Measurements from ENCODE around the gene NDUFB2. TPM values are rescaled to one million over a fixed set of nuclear protein-coding genes. Genes with fewer than 3 reads are reported as not detected.

Gene NDUFB2
- total RNA-seq, 2 experiments from 2014 or later, result 73.7 to 84.4 TPM

DNA sequence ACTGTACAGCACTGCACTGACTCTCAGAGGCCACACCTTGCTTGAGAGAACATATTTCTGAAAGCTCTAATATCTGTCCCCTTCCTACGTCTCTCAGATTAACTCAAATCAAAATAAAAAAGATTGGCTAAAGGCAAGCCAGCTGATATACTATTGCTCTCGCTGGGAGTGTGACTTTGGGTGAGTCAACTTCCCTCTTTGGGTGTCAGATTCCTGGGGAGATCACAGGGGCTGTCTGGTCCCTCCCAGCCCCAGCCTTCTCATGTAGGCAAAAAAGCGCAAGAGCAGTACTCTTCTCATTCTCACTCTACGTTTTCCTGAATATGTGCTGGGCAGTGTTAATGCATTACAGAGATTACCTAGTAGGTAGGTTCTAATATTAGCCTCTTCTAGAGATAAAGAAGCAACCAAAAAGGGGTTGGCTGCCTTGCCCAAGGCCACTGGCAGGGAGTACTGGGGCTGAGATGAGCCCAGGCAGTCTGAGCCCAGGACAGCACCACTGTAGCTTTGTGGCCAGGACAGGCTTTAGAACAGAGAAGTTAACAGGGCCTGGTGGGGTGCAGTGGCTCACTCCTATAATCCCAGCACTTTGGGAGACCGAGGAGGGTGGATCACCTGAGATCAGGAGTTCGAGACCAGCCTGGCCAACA lies 46.8 kb upstream of the NDUFB2 start:
- intact Hi-C loops (cut with DNase I, micrococcal nuclease), result loop anchor here in 1 of 2 experiments (10.0 kb wide), 1 partner anchor 365 kb away; the partner anchor contains the start of gene MRPS33
- ATAC-seq (ENCODE audit: poor library complexity), result no peak
- H3K27ac Mint-ChIP-seq, result no peak overlapping the region
- Histone ChIP-seq H3K27ac (ENCODE audit: low read depth in 1 of 2, low read length in 2 of 2) (no peak overlapping the region), H3K4me3 (ENCODE audit: low read length) (no peak overlapping the region), H3K27me3 (ENCODE audit: control insufficient read depth in 1 of 2, insufficient read depth in 2 of 2, low read length in 2 of 2) (no peaks in the 10 kb centered on the region), H3K9me3 (ENCODE audit: control insufficient read depth in 1 of 2, insufficient read depth in 1 of 2, low read length in 2 of 2) (no peaks in the 10 kb centered on the region), H3K36me3 (ENCODE audit: insufficient read depth, low read length) (no peaks in the 10 kb centered on the region), H3K4me1 (ENCODE audit: insufficient read depth, low read length) (peaks cover 11% of the 10 kb centered on the region)
- peaks cover 11% of the 10 kb centered on the region for H3K4me1 Mint-ChIP-seq (ENCODE audit: low read depth)
- ChIA-PET POLR2A (no interaction called here), CTCF (no interaction called here)
- H3K36me3 Mint-ChIP-seq (ENCODE audit: low read depth), result no peaks in the 10 kb centered on the region
- H3K9me3 Mint-ChIP-seq, result no peaks in the 10 kb centered on the region
- DNase-seq, result no peak
- H3K4me3 Mint-ChIP-seq, result no peak overlapping the region
- peaks cover 22% of the 10 kb centered on the region for H3K27me3 Mint-ChIP-seq
- TF ChIP-seq, protein P1, sequence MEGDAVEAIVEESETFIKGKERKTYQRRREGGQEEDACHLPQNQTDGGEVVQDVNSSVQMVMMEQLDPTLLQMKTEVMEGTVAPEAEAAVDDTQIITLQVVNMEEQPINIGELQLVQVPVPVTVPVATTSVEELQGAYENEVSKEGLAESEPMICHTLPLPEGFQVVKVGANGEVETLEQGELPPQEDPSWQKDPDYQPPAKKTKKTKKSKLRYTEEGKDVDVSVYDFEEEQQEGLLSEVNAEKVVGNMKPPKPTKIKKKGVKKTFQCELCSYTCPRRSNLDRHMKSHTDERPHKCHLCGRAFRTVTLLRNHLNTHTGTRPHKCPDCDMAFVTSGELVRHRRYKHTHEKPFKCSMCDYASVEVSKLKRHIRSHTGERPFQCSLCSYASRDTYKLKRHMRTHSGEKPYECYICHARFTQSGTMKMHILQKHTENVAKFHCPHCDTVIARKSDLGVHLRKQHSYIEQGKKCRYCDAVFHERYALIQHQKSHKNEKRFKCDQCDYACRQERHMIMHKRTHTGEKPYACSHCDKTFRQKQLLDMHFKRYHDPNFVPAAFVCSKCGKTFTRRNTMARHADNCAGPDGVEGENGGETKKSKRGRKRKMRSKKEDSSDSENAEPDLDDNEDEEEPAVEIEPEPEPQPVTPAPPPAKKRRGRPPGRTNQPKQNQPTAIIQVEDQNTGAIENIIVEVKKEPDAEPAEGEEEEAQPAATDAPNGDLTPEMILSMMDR (IDR thresholded peaks at IDR 0.05), result no peak

DNA sequence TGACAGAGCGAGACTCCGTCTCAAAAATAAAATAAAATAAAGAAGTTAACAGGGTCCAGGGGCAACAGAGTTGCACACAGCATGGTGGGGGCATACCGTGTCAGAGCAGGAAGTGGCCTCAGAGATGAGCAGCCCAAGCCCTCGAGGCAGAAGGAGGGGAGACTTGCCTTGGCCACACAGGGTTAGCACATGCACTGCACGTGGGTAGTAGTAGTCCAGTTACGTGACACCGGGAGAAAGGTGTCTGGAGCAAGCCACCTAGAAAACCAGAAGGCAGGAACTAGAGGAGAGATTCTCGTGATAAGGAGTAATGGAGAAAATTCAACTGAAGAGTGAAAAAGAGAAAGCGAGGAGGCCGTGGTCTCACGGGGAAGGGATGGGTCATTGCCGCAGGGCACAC lies 46.1 kb upstream of the NDUFB2 start:
- Mint-ChIP-seq H3K36me3 (ENCODE audit: low read depth) (no peaks in the 10 kb centered on the region), H3K27me3 (peaks cover 24% of the 10 kb centered on the region), H3K4me1 (ENCODE audit: low read depth) (peaks cover 11% of the 10 kb centered on the region), H3K9me3 (no peaks in the 10 kb centered on the region), H3K4me3 (no peak overlapping the region), H3K27ac (no peak overlapping the region)
- no peaks in the 10 kb centered on the region for H3K9me3 ChIP-seq (ENCODE audit: control insufficient read depth in 1 of 2, insufficient read depth in 1 of 2, low read length in 2 of 2)
- CTCF ChIA-PET, result no interaction called here
- H3K27ac ChIP-seq (ENCODE audit: low read depth in 1 of 2, low read length in 2 of 2), result no peak overlapping the region
- H3K4me3 ChIP-seq (ENCODE audit: low read length), result no peak overlapping the region
- TF ChIP-seq, protein P1 (IDR thresholded peaks at IDR 0.05), result no peak
- H3K27me3 ChIP-seq (ENCODE audit: control insufficient read depth in 1 of 2, insufficient read depth in 2 of 2, low read length in 2 of 2), result no peaks in the 10 kb centered on the region
- H3K4me1 ChIP-seq (ENCODE audit: insufficient read depth, low read length), result peaks cover 11% of the 10 kb centered on the region
- POLR2A ChIA-PET, result no interaction called here
- intact Hi-C loops (cut with DNase I, micrococcal nuclease), result loop anchor here in 1 of 2 experiments (10.0 kb wide), 1 partner anchor 364 kb away; the partner anchor contains the start of gene MRPS33
- H3K36me3 ChIP-seq (ENCODE audit: insufficient read depth, low read length), result no peaks in the 10 kb centered on the region
- DNase-seq (peak in 1 of 14 experiments; percentile 19), ATAC-seq (ENCODE audit: poor library complexity) (no peak)

DNA sequence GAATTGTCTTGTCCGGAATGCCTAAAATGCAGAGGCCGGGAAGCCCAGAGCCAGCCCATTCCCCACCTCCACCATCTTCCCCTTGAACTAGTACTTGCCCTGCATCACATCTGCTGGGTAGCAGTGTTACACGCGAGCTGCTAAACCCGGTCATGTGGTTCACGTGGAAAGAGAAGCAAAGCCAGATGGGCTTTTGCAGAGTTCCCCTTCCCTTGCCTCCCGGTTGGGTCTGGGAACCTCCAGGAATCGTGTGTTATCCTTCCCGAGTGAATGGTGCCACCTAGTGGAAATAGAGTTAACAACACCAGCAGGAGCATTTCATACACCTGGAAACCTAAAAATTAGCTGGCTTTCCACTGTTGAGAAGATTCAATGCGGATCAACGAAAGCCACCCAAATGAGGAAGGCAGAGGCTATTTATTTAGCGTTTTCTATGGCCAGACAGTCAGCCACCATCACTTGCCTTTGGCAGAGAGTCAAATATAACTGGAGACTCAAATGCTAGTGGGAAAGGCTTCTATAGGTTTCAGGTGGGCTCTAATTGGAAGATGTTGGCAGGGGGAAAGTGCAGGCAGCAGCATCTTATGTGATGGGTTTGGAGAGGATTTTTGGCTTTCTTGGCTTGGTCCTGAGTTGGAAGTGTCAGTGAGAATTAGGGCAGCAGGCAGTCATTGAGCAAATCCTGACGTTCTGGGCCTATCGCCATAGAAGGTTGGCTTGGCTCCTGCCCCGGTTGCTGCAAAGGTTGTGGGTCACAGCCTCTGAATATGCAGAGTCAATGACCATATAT lies 43.0 kb upstream of the NDUFB2 start:
- ChIA-PET POLR2A (interaction anchor here (0.5 to 1.0 kb wide), 2 partner anchors 129 to 176 kb away, joined by 3 to 4 read pairs; no protein-coding TSS in a partner anchor), CTCF (interaction anchor here (0.6 to 2.0 kb wide), 7 partner anchors 12 to 357 kb away, joined by 3 to 7 read pairs (median 3); no protein-coding TSS in a partner anchor)
- peaks cover 18% of the 10 kb centered on the region for H3K4me1 Mint-ChIP-seq (ENCODE audit: low read depth)
- peaks cover 42% of the 10 kb centered on the region for H3K27me3 Mint-ChIP-seq
- Histone ChIP-seq H3K4me1 (ENCODE audit: insufficient read depth, low read length) (peaks cover 20% of the 10 kb centered on the region), H3K27me3 (ENCODE audit: control insufficient read depth in 1 of 2, insufficient read depth in 2 of 2, low read length in 2 of 2) (no peaks in the 10 kb centered on the region), H3K36me3 (ENCODE audit: insufficient read depth, low read length) (no peaks in the 10 kb centered on the region), H3K9me3 (ENCODE audit: control insufficient read depth in 1 of 2, insufficient read depth in 1 of 2, low read length in 2 of 2) (no peaks in the 10 kb centered on the region), H3K4me3 (ENCODE audit: low read length) (no peak overlapping the region), H3K27ac (ENCODE audit: low read depth in 1 of 2, low read length in 2 of 2) (no peak overlapping the region)
- no peaks in the 10 kb centered on the region for H3K9me3 Mint-ChIP-seq
- H3K4me3 Mint-ChIP-seq, result no peak overlapping the region
- ATAC-seq (ENCODE audit: poor library complexity), result no peak
- intact Hi-C loops (cut with DNase I, micrococcal nuclease), result loop anchor here (1.0 to 10.0 kb wide), 5 partner anchors 134 to 361 kb away; partner anchors contain the start of gene MRPS33 (in 1 of the 2)
- H3K36me3 Mint-ChIP-seq (ENCODE audit: low read depth), result no peaks in the 10 kb centered on the region
- no peak overlapping the region for H3K27ac Mint-ChIP-seq
- peak in 6 of 14 experiments; percentile 15 to 69 (median 47) for DNase-seq
- TF ChIP-seq, protein P1 (IDR thresholded peaks at IDR 0.05), result peak; percentile 95
